Hepatocyte (in vitro differentiated cells): Measurements from ENCODE around the gene TRAPPC14. TPM values are rescaled to one million over a fixed set of nuclear protein-coding genes. Genes with fewer than 3 reads are reported as not detected.

ENCODE experiments used
- DNase-seq: peaks from one replicate; pipeline ENCODE4 v3.0.0-alpha.2; 2016; ENCODE audit warnings: low spot score
- H2AFZ ChIP-seq: fragments of 200-600 bp; sonication (generic); 2 replicates; pipeline ENCODE4 v1.6.0; 2016; ENCODE audit warnings: antibody characterized with exemption, mild to moderate bottlenecking
- H3K27ac ChIP-seq: fragments of 200-600 bp; sonication (generic); 2 replicates; pipeline ENCODE4 v1.5.1; 2016; ENCODE audit warnings: mild to moderate bottlenecking
- H3K27me3 ChIP-seq: fragments of 200-600 bp; sonication (generic); 2 replicates; pipeline ENCODE4 v1.6.1; 2016
- H3K36me3 ChIP-seq: fragments of 200-600 bp; sonication (generic); replicated peaks from 2 replicates; pipeline ENCODE4 v1.5.1; 2016; ENCODE audit warnings: low read depth; ENCODE audit not compliant: insufficient read depth
- H3K4me1 ChIP-seq: fragments of 200-600 bp; sonication (generic); 2 replicates; pipeline ENCODE4 v1.5.1; 2016; ENCODE audit warnings: mild to moderate bottlenecking, moderate library complexity; ENCODE audit not compliant: insufficient read depth
- H3K4me2 ChIP-seq: fragments of 200-600 bp; sonication (generic); 2 replicates; pipeline ENCODE4 v1.6.0; 2016
- H3K4me3 ChIP-seq: fragments of 200-600 bp; sonication (generic); 2 replicates; pipeline ENCODE4 v1.5.1; 2016; ENCODE audit warnings: mild to moderate bottlenecking
- H3K79me2 ChIP-seq: fragments of 200-600 bp; sonication (generic); 2 replicates; pipeline ENCODE4 v1.6.0; 2017; ENCODE audit warnings: mild to moderate bottlenecking
- H3K9me2 ChIP-seq: fragments of 200-600 bp; sonication (generic); replicated peaks from 2 replicates; pipeline ENCODE4 v1.6.0; 2017; ENCODE audit warnings: mild to moderate bottlenecking; ENCODE audit not compliant: insufficient read depth
- H3K9me3 ChIP-seq: fragments of 200-600 bp; sonication (generic); 2 replicates; pipeline ENCODE4 v1.5.1; 2016; ENCODE audit warnings: low read depth, mild to moderate bottlenecking
- H4K20me1 ChIP-seq: fragments of 200-600 bp; sonication (generic); 2 replicates; pipeline ENCODE4 v1.6.0; 2016; ENCODE audit warnings: mild to moderate bottlenecking; ENCODE audit not compliant: insufficient read depth, poor library complexity, severe bottlenecking
- EZH2 ChIP-seq: fragments of 200-600 bp; sonication (generic); IDR thresholded peaks from 2 replicates; pipeline ENCODE4 v1.6.1; 2016; ENCODE audit warnings: antibody characterized with exemption, mild to moderate bottlenecking, borderline replicate concordance
- EZH2phosphoT487 ChIP-seq: fragments of 200-600 bp; sonication (generic); IDR thresholded peaks from one replicate; pipeline ENCODE4 v1.6.1; 2018; ENCODE audit warnings: antibody characterized with exemption, mild to moderate bottlenecking, low read depth, moderate library complexity; ENCODE audit not compliant: unreplicated experiment, severe bottlenecking
- WGBS: methylation state at CpG from one replicate; pipeline ENCODE4 v1.1.6; 2016; ENCODE audit warnings: low lambda C conversion rate; ENCODE audit errors: missing lambda C conversion rate; 5-methylcytosine and 5-hydroxymethylcytosine counted together
- polyA plus RNA-seq: library from polyadenylated mRNA; unstranded; fragments of >200 nt; fragmentation: Nextera tagmentation; extraction: Ambion mirVana; gene quantifications from 2 replicates; pipeline ENCODE4 v1.2.1, GENCODE V29; 2016
- total RNA-seq: library from RNA; depleted of rRNA; stranded (reverse); fragments of >200 nt; gene quantifications from 2 replicates; pipeline ENCODE4 v1.2.3, GENCODE V29; 2014
- TF ChIP-seq, protein P1 (sequence below): fragments of 200-600 bp; sonication (generic); IDR thresholded peaks from 2 replicates; pipeline ENCODE4 v1.5.1; 2016; ENCODE audit warnings: antibody characterized with exemption, mild to moderate bottlenecking; ENCODE audit not compliant: poor library complexity

Gene TRAPPC14
- total and polyA plus RNA-seq, 2 experiments from 2014 or later = 14.7 to 18.5 TPM

DNA sequence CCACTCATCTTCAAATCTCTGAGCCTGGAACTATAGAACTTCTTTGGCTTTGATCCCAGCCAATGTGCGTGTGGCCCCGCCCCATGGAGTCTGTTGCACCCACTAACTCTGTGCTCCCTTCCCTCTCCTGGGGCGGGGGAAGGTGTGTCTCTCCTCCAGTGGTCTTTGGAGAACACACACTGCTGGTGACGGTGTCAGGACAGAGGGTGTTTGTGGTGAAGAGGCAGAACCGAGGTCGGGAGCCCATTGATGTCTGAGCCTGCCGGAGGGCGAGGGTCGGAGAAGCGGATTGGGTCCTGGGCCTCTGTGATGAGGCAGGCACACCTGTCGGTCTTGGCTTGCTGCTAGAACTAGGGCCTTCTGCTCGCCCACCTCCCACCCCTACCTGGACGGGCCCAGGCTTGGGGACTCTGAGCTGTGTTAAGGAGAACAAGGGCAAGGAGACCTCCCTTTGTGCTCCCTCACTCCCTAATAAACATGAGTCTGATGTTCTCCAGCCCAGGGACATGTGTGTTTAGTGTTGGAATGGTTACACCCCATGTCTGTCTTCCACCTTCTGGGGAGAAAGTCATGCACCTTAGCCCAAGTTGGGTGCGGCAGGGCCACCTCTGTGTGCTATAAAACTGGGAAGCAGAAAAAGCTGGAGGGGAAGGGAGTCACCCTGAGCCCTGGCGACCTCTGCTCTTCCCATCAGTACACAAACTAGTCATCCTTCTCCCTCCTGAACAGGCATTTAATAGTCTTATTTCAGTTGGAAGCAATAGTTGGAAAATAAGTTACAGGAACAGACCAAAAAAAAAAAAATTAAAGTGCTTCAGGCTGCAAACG lies 4.6 kb downstream of the TRAPPC14 start:
- Histone ChIP-seq H3K9me3 (no peaks in the 10 kb centered on the region), H3K27me3 (no peaks in the 10 kb centered on the region), H3K27ac (peak overlapping the region; percentile 73), H3K4me1 (peaks cover 15% of the 10 kb centered on the region), H3K79me2 (peaks cover 48% of the 10 kb centered on the region), H3K9me2 (no peaks in the 10 kb centered on the region), H3K4me2 (no peak overlapping the region), H3K4me3 (no peak overlapping the region), H2AFZ (no peak overlapping the region), H4K20me1 (no peaks in the 10 kb centered on the region), H3K36me3 (no peaks in the 10 kb centered on the region)
- 86% methylated on average over 16 of the region's 16 CpGs for WGBS
- TF ChIP-seq, protein P1, sequence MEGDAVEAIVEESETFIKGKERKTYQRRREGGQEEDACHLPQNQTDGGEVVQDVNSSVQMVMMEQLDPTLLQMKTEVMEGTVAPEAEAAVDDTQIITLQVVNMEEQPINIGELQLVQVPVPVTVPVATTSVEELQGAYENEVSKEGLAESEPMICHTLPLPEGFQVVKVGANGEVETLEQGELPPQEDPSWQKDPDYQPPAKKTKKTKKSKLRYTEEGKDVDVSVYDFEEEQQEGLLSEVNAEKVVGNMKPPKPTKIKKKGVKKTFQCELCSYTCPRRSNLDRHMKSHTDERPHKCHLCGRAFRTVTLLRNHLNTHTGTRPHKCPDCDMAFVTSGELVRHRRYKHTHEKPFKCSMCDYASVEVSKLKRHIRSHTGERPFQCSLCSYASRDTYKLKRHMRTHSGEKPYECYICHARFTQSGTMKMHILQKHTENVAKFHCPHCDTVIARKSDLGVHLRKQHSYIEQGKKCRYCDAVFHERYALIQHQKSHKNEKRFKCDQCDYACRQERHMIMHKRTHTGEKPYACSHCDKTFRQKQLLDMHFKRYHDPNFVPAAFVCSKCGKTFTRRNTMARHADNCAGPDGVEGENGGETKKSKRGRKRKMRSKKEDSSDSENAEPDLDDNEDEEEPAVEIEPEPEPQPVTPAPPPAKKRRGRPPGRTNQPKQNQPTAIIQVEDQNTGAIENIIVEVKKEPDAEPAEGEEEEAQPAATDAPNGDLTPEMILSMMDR = no peak
- TF ChIP-seq EZH2 (no peak), EZH2phosphoT487 (no peak)
- DNase-seq = no peak

DNA sequence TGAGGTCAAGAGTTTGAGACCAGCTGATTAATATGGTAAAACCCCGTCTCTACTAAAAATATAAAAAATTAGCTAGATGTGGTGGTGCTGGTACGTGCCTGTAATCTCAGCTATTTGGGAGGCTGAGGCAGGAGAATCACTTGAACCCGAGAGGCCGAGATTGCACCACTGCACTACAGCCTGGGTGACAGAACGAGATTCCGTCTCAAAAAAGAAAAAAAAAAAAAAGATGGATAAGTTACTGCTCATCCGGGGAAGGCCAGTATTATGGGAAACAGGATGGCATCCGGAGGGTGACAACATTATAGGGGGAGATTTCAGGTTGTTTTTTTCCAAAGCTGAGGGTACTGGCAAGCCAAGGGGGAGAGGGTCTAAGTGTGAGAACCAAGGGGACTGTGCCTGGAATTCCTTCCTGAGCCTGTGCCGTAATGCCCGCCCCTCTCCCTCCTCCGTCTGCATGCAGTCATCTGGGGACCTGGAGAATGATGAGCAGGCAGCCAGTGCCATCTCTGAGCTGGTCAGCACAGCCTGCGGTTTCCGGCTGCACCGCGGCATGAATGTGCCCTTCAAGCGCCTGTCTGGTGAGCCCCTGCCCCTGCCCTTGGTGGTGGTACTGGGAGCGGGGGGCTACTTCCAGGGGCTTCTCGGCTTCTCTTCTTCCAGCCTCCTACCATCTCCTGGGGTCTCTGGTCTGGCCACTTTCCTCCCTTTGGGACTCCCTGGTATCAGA lies 5.4 kb downstream of the TRAPPC14 start:
- no peak overlapping the region for H2AFZ ChIP-seq
- TF ChIP-seq EZH2phosphoT487 = no peak
- no peak for TF ChIP-seq EZH2
- TF ChIP-seq, protein P1 = no peak
- peak overlapping the region; percentile 73 for H3K27ac ChIP-seq

DNA sequence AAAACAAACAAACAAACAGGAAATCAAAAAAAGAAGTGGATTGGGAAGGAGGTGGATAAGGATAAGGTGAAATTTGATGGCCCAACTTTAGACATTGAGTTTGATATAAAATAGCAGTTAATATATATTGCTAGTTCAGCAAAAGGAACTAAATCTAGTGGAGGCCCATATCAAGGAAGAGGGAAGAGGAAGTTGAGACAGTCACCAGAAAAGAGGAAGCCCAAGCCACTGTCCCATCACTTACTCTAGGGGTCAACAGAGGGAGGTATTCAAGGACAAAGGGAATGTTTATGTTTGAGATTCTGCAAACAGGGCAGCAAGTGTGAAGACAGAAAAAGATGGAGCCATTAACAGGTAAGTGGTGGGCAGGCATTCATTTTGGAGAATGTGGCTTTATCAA lies 6.1 kb downstream of the TRAPPC14 start:
- no peaks in the 10 kb centered on the region for H3K9me3 ChIP-seq
- no peaks in the 10 kb centered on the region for H3K9me2 ChIP-seq
- peaks cover 12% of the 10 kb centered on the region for H3K4me1 ChIP-seq
- no peaks in the 10 kb centered on the region for H3K27me3 ChIP-seq
- H3K4me3 ChIP-seq = no peak overlapping the region
- TF ChIP-seq EZH2phosphoT487 = no peak
- no peak for TF ChIP-seq EZH2
- TF ChIP-seq, protein P1 = no peak
- H3K79me2 ChIP-seq = peaks cover 40% of the 10 kb centered on the region
- H3K36me3 ChIP-seq = no peaks in the 10 kb centered on the region
- no peaks in the 10 kb centered on the region for H4K20me1 ChIP-seq
- no peak for DNase-seq
- H3K27ac ChIP-seq = no peak overlapping the region
- H2AFZ ChIP-seq = no peak overlapping the region
- H3K4me2 ChIP-seq = no peak overlapping the region

More for the DNA sequence above, 5.4 kb downstream of the TRAPPC14 start:
- Histone ChIP-seq H4K20me1 (no peaks in the 10 kb centered on the region), H3K36me3 (no peaks in the 10 kb centered on the region), H3K27me3 (no peaks in the 10 kb centered on the region), H3K4me1 (peaks cover 15% of the 10 kb centered on the region), H3K4me3 (no peak overlapping the region), H3K4me2 (no peak overlapping the region), H3K9me3 (no peaks in the 10 kb centered on the region), H3K9me2 (no peaks in the 10 kb centered on the region), H3K79me2 (peaks cover 46% of the 10 kb centered on the region)
- no peak for DNase-seq
- 94% methylated on average over 18 of the region's 18 CpGs for WGBS
